ENCODE results near the gene HEPHL1. TPM values are rescaled to one million over a fixed set of nuclear protein-coding genes. Genes with fewer than 3 reads are reported as not detected.

The HEPHL1 gene
- total RNA-seq, 1 donor, result 4.3 TPM

DNA sequence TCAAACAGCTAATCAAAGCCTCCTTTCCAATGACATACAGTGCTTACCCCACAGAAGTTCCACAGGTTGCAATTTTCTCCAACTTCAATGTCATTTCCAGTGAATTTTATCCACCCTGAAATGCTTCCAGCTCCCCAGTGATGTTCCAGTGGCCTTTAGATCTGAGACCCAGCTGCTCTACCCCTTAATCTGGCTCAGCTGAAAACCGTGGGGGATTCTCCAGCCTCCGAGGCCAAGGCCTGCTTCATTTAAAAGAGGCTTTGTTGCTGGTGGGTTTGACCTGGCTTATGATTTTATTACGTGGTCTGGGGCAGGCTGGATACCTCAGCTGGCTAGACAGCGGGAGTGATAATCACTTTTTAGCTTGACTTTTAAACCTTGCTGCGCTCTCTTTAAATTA lies 10.9 kb downstream of the HEPHL1 start:
- TF ChIP-seq, protein P1, sequence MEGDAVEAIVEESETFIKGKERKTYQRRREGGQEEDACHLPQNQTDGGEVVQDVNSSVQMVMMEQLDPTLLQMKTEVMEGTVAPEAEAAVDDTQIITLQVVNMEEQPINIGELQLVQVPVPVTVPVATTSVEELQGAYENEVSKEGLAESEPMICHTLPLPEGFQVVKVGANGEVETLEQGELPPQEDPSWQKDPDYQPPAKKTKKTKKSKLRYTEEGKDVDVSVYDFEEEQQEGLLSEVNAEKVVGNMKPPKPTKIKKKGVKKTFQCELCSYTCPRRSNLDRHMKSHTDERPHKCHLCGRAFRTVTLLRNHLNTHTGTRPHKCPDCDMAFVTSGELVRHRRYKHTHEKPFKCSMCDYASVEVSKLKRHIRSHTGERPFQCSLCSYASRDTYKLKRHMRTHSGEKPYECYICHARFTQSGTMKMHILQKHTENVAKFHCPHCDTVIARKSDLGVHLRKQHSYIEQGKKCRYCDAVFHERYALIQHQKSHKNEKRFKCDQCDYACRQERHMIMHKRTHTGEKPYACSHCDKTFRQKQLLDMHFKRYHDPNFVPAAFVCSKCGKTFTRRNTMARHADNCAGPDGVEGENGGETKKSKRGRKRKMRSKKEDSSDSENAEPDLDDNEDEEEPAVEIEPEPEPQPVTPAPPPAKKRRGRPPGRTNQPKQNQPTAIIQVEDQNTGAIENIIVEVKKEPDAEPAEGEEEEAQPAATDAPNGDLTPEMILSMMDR (IDR thresholded peaks at IDR 0.05; ENCODE audit: insufficient read depth, low read depth, low read length), result no peak
- no peak overlapping the region for H3K4me3 ChIP-seq (ENCODE audit: low read depth, low read length)
- DNase-seq (ENCODE audit: low read depth), result no peak

DNA sequence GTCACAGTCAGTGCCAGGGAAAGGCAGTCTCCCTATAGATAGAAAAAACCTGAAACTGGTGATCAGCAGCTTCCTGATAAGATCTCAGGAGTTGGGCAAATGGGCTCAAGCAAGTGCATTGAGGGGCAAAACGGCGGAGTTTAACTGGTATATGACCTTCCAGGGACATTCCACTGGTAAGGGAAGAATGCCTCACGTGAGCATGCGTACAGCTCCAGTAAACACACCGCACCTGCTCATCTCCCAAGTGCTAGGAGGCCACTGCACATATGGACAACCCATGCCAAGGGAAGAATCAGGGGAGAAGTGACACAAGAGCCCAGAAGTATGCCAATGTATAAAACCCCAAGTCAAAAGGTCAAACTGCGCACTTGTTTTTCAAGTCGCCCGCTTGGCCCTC lies 11.6 kb downstream of the HEPHL1 start:
- TF ChIP-seq, protein P1 (IDR thresholded peaks at IDR 0.05; ENCODE audit: insufficient read depth, low read depth, low read length), result no peak
- no peak for DNase-seq (ENCODE audit: low read depth)
- no peak overlapping the region for H3K4me3 ChIP-seq (ENCODE audit: low read depth, low read length)

DNA sequence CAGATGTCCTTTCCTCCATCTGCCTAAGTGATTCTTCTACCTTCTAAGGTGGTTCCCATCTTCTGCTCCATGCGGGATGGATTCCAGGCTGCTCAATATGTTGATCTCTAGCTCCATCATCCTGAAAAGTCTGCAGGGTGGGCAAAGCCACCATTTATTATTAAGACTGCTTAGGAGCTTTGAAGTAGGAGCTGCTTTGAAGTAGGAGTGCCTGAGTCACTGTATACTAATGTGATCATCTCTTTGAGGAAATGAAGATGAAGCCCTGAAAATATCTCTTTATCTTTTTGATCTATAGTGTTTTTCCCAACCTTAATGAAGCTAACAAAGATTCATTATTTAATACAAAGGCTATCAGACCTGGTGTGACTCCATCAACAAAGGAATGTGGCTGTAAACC lies 13.1 kb downstream of the HEPHL1 start:
- TF ChIP-seq, protein P1 (IDR thresholded peaks at IDR 0.05; ENCODE audit: insufficient read depth, low read depth, low read length), result no peak
- DNase-seq (ENCODE audit: low read depth), result no peak
- no peak overlapping the region for H3K4me3 ChIP-seq (ENCODE audit: low read depth, low read length)

DNA sequence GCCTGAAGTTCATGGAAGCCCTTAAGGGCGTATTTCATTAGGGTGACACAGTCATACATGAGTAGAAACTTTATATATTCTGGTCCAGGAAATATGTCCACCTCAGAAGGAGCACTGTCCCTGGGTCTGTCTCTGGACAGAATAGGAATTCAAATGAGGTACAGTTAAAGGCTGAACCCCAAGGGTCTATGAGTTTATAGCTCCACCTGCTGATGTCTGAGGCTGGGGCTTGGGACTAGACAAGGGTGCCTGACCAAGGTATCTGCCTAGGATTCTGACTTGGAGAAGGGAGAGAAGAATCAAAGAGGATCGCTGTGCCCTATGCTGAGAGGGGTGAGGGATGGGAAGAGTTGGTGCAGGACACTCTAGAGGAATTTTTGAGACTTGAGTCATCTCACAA lies 14.9 kb downstream of the HEPHL1 start:
- TF ChIP-seq, protein P1 (IDR thresholded peaks at IDR 0.05; ENCODE audit: insufficient read depth, low read depth, low read length), result no peak
- DNase-seq (ENCODE audit: low read depth), result no peak
- no peak overlapping the region for H3K4me3 ChIP-seq (ENCODE audit: low read depth, low read length)

DNA sequence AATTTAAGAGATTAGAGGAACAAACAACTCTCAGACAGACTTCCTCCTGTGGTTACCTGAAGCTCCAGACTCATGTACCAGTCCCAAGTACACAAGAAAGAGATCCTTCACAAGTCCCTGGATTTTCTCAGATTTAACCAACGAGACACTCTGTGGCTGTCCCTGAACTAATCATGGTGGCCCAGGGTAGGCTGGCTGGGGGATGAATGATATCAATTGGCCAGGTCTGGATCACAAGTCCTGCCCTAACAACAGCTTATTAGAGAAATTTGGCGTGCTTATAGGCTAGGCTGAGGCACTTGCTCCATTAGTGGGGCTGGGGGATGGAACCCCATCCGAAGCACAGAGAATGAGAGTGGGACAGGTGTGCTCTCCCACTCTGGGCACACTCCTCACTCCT lies 22.1 kb downstream of the HEPHL1 start:
- no peak overlapping the region for H3K4me3 ChIP-seq (ENCODE audit: low read depth, low read length)
- TF ChIP-seq, protein P1 (IDR thresholded peaks at IDR 0.05; ENCODE audit: insufficient read depth, low read depth, low read length), result no peak
- no peak for DNase-seq (ENCODE audit: low read depth)

DNA sequence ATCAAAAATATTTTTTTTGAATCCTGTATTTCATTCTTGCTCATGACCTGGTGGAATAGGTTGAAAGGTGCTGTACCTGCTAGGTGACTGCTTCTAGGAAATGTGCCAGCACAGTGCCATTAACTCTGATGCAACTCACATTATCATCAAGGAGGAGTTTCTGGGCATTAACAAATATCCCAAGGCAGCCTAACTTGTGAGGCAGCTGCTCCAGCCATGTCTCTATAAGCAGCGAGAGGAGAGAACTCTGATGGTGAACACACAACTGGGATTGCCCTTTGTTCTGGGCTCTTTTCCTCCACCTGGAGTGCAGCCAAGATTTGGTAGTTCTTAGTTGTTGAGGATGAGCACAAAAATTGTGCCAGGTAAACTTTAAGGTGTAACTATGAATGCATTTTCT lies 25.6 kb downstream of the HEPHL1 start:
- TF ChIP-seq, protein P1 (IDR thresholded peaks at IDR 0.05; ENCODE audit: insufficient read depth, low read depth, low read length), result no peak
- no peak for DNase-seq (ENCODE audit: low read depth)
- H3K4me3 ChIP-seq (ENCODE audit: low read depth, low read length), result no peak overlapping the region

DNA sequence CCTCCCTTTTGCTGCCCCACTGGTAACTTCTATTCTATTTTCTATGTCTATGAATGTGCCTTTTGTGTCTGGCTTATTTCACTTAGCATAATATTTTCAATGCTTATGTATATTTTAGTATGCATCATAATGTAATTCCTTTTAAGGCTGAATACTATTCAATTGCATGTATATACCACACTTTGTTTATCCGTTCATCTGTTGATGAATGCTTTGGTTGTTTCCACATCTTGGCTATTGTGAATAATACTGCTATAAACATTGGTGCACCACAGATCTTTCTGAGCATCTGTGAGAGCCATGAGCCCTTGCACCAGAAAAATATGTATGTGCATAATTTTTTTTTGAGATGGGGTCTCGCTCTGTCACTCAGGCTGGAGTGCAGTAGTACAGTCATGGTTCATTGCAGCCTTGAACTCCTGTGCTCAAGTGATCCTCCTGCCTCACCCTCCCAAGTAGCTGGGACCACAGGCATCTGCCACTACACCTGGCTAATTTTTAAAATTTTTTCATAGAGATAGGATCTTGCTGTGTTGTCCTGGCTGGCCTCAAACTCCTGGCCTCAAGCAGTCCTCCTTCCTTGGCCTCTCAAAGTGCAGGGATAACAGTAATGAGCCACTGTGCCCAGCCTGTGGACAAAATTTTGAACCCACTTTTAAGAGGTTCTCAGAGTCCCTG lies 27.0 kb downstream of the HEPHL1 start:
- no peak overlapping the region for H3K4me3 ChIP-seq (ENCODE audit: low read depth, low read length)
- TF ChIP-seq, protein P1 (IDR thresholded peaks at IDR 0.05; ENCODE audit: insufficient read depth, low read depth, low read length), result no peak

More for the DNA sequence above, 27.0 kb downstream of the HEPHL1 start:
- no peak for DNase-seq (ENCODE audit: low read depth)
